ENCODE measurements around the gene SOCS1.

- TF ChIP-seq, protein P1, sequence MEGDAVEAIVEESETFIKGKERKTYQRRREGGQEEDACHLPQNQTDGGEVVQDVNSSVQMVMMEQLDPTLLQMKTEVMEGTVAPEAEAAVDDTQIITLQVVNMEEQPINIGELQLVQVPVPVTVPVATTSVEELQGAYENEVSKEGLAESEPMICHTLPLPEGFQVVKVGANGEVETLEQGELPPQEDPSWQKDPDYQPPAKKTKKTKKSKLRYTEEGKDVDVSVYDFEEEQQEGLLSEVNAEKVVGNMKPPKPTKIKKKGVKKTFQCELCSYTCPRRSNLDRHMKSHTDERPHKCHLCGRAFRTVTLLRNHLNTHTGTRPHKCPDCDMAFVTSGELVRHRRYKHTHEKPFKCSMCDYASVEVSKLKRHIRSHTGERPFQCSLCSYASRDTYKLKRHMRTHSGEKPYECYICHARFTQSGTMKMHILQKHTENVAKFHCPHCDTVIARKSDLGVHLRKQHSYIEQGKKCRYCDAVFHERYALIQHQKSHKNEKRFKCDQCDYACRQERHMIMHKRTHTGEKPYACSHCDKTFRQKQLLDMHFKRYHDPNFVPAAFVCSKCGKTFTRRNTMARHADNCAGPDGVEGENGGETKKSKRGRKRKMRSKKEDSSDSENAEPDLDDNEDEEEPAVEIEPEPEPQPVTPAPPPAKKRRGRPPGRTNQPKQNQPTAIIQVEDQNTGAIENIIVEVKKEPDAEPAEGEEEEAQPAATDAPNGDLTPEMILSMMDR (IDR thresholded peaks at IDR 0.05; ENCODE audit: low read length): no peak
- TF ChIP-seq EZH2 (optimal IDR thresholded peaks at IDR 0.05; ENCODE audit: low read depth, low read length): no peak
- TF ChIP-seq EZH2phosphoT487 (IDR thresholded peaks at IDR 0.05; ENCODE audit: low read length): no peak
Measured at GRCh38 chr16:11225677-11226549, 30.1 kb downstream of the SOCS1 start.

All from MM.1S (cell line).